Endothelial cell of umbilical vein (primary cell): ENCODE results near the gene EML6.

ENCODE experiments used
- EZH2 ChIP-seq: IDR thresholded peaks from 2 replicates; pipeline ENCODE4 v1.6.1; 2012; ENCODE audit warnings: borderline replicate concordance, low read depth, mild to moderate bottlenecking, moderate library complexity, low read length, inconsistent platforms; ENCODE audit not compliant: severe bottlenecking
- TF ChIP-seq, protein P1 (sequence below), 2 donors: IDR thresholded peaks; 1 replicate in 1 of 2; 2 replicates in 1 of 2; pipeline ENCODE4 v1.5.1; 2011; ENCODE audit warnings: low read length in 2 of 2, mild to moderate bottlenecking in 2 of 2, moderate library complexity in 2 of 2, control low read depth in 1 of 2, inconsistent platforms in 1 of 2, low read depth in 1 of 2; ENCODE audit not compliant: insufficient read depth in 1 of 2; ENCODE audit errors: extremely low read depth in 1 of 2
- TF ChIP-seq, protein P2 (sequence below): IDR thresholded peaks from 2 replicates; pipeline ENCODE4 v1.6.1; 2011; ENCODE audit not compliant: insufficient read depth, insufficient read length

DNA sequence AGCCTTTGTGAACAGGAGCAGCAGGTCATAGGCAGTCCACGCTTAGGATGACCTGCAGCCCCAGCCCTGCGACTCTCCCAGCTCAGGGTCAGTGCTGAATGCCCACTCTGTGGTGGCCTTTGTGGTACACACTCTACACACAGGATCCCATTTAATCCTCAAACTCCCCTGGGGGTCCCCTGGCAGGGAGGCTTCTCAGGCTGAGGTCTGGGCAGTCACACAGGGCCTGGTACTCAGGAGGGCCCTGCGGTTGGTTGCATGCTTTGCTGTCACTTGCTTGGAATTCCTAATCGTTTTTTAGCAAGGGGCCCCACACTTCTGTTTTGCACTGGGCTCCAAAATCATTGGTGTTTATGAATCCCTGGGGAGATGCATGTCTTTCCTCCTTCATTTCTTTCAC lies 113.0 kb downstream of the EML6 start:
- no peak for TF ChIP-seq EZH2
- TF ChIP-seq, protein P1, sequence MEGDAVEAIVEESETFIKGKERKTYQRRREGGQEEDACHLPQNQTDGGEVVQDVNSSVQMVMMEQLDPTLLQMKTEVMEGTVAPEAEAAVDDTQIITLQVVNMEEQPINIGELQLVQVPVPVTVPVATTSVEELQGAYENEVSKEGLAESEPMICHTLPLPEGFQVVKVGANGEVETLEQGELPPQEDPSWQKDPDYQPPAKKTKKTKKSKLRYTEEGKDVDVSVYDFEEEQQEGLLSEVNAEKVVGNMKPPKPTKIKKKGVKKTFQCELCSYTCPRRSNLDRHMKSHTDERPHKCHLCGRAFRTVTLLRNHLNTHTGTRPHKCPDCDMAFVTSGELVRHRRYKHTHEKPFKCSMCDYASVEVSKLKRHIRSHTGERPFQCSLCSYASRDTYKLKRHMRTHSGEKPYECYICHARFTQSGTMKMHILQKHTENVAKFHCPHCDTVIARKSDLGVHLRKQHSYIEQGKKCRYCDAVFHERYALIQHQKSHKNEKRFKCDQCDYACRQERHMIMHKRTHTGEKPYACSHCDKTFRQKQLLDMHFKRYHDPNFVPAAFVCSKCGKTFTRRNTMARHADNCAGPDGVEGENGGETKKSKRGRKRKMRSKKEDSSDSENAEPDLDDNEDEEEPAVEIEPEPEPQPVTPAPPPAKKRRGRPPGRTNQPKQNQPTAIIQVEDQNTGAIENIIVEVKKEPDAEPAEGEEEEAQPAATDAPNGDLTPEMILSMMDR (IDR thresholded peaks at IDR 0.05; ENCODE audit: extremely low read depth in 1 of 2, insufficient read depth in 1 of 2, low read depth in 1 of 2, low read length in 2 of 2), result no peak
- TF ChIP-seq, protein P2, sequence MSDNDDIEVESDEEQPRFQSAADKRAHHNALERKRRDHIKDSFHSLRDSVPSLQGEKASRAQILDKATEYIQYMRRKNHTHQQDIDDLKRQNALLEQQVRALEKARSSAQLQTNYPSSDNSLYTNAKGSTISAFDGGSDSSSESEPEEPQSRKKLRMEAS, result no peak
